CD4-positive, alpha-beta T cell (primary cell): ENCODE results near the gene YEATS2. TPM values are rescaled to one million over a fixed set of nuclear protein-coding genes. Genes with fewer than 3 reads are reported as not detected.

ENCODE experiments used
- ATAC-seq: fragments of 200-7000 bp; cut with Tn5 transposase; one replicate; pipeline ENCODE4 v1.10.0; 2022; ENCODE audit warnings: mild to moderate bottlenecking; ENCODE audit not compliant: poor library complexity
- CTCF ChIA-PET: fragments of 350-600 bp; sonication (Branson Sonifier 250); formaldehyde crosslinking; loops from one replicate; lab custom pipeline; 2021; ENCODE audit warnings: antibody characterized with exemption, inconsistent platforms; lab: Charles Lee
- POLR2A ChIA-PET: fragments of 350-600 bp; sonication (Branson Sonifier 250); formaldehyde crosslinking; loops from one replicate; lab custom pipeline; 2021; ENCODE audit warnings: antibody characterized with exemption, inconsistent platforms; lab: Charles Lee
- DNase-seq, 14 experiments: peaks; one replicate each; pipeline ENCODE4 v3.0.0-alpha.2; 2013 to 2020; ENCODE audit warnings: mixed read lengths in 2 of 14
- H3K27ac ChIP-seq, 2 donors: one replicate each; pipeline versions ENCODE4 v1.5.1 to v1.7.0; 2013; ENCODE audit warnings: low read length in 2 of 2, low read depth in 1 of 2, mild to moderate bottlenecking in 1 of 2
- H3K27me3 ChIP-seq, 2 experiments: 1 replicate in 1 of 2; 2 replicates in 1 of 2; pipeline versions ENCODE4 v1.6.1 to v1.7.0; 2013; ENCODE audit warnings: low read length in 2 of 2, control low read depth in 1 of 2, mild to moderate bottlenecking in 1 of 2, moderate library complexity in 1 of 2; ENCODE audit not compliant: insufficient read depth in 2 of 2, control insufficient read depth in 1 of 2
- H3K36me3 ChIP-seq: one replicate; pipeline ENCODE4 v1.6.1; 2013; ENCODE audit warnings: low read length, control low read depth; ENCODE audit not compliant: insufficient read depth
- H3K4me1 ChIP-seq: one replicate; pipeline ENCODE4 v1.6.1; 2013; ENCODE audit warnings: low read length, control low read depth; ENCODE audit not compliant: insufficient read depth
- H3K4me3 ChIP-seq: one replicate; pipeline ENCODE4 v1.5.1; 2013; ENCODE audit warnings: mild to moderate bottlenecking, low read length, moderate library complexity
- H3K9me3 ChIP-seq, 2 experiments: 1 replicate in 1 of 2; 2 replicates in 1 of 2; pipeline versions ENCODE4 v1.6.1 to v1.7.0; 2013; ENCODE audit warnings: low read length in 2 of 2, mild to moderate bottlenecking in 2 of 2, control low read depth in 1 of 2, moderate library complexity in 1 of 2; ENCODE audit not compliant: control insufficient read depth in 1 of 2, insufficient read depth in 1 of 2
- H3K27ac Mint-ChIP-seq: one replicate; pipeline ENCODE4 v1.8.0; 2020; ENCODE audit warnings: mixed read lengths
- H3K27me3 Mint-ChIP-seq: one replicate; pipeline ENCODE4 v1.8.0; 2021; ENCODE audit warnings: mixed read lengths
- H3K36me3 Mint-ChIP-seq: one replicate; pipeline ENCODE4 v1.8.0; 2021; ENCODE audit warnings: low read depth, mixed read lengths
- H3K4me1 Mint-ChIP-seq: one replicate; pipeline ENCODE4 v1.8.0; 2021; ENCODE audit warnings: low read depth, mixed read lengths
- H3K4me3 Mint-ChIP-seq: one replicate; pipeline ENCODE4 v1.8.0; 2020; ENCODE audit warnings: mild to moderate bottlenecking, mixed read lengths
- H3K9me3 Mint-ChIP-seq: one replicate; pipeline ENCODE4 v1.8.0; 2020; ENCODE audit warnings: mixed read lengths
- CTCF ChIP-seq: fragments of 200-600 bp; IDR thresholded peaks from one replicate; pipeline ENCODE4 v1.8.0; 2022; ENCODE audit warnings: antibody characterized with exemption, mild to moderate bottlenecking
- intact Hi-C, 2 experiments: fragments of 100-400 bp; cut with DNase I in 1 of 2; cut with micrococcal nuclease in 1 of 2; formaldehyde crosslinking; loops; one replicate each; pipeline versions ENCODE4 v1.15.1 to v1.9.0; 2023 to 2025; cut with DNase I, micrococcal nuclease
- total RNA-seq, 174 experiments: library from RNA in 2 of 174; stranded (reverse) in 2 of 174; gene quantifications; one replicate each; pipeline ENCODE4 v1.2.3 and lab custom pipeline; 2021 to 2026

Gene YEATS2
- total RNA-seq, 2 experiments from 2014 or later = 14.6 to 15.9 TPM

GRCh38 chr3:183827809-183828537 lies 130.4 kb downstream of the YEATS2 start:
- Mint-ChIP-seq H3K27ac (no peak overlapping the region), H3K4me1 (peaks cover 20% of the 10 kb centered on the region), H3K36me3 (peaks cover 46% of the 10 kb centered on the region), H3K27me3 (no peaks in the 10 kb centered on the region), H3K4me3 (no peak overlapping the region), H3K9me3 (no peaks in the 10 kb centered on the region)
- CTCF ChIA-PET = no interaction called here
- POLR2A ChIA-PET = no interaction called here
- no peak overlapping the region for H3K4me3 ChIP-seq
- ATAC-seq (no peak), DNase-seq (no peak)
- intact Hi-C loops = no loop called here
- peaks cover 0 to 2% of the 10 kb centered on the region in 2 experiments for H3K27me3 ChIP-seq
- peak overlapping the region in 1 of 2 donors; percentile 7 for H3K27ac ChIP-seq
- peaks cover 17% of the 10 kb centered on the region for H3K36me3 ChIP-seq
- peaks cover 12% of the 10 kb centered on the region for H3K4me1 ChIP-seq
- no peaks in the 10 kb centered on the region for H3K9me3 ChIP-seq
- no peak for TF ChIP-seq CTCF

GRCh38 chr3:183828538-183828870 lies 130.9 kb downstream of the YEATS2 start:
- H3K27ac Mint-ChIP-seq = no peak overlapping the region
- H3K9me3 Mint-ChIP-seq = no peaks in the 10 kb centered on the region
- peaks cover 52% of the 10 kb centered on the region for H3K36me3 Mint-ChIP-seq
- peaks cover 20% of the 10 kb centered on the region for H3K4me1 Mint-ChIP-seq
- ChIA-PET POLR2A (no interaction called here), CTCF (interaction anchor here (0.6 kb wide), 1 partner anchor 33 kb away, joined by 4 read pairs; no protein-coding TSS in a partner anchor)
- intact Hi-C loops = no loop called here
- no peak for TF ChIP-seq CTCF
- peaks cover 12% of the 10 kb centered on the region for H3K4me1 ChIP-seq
- no peak overlapping the region for H3K27ac ChIP-seq
- DNase-seq = no peak
- H3K4me3 Mint-ChIP-seq = peak overlapping the region; percentile 36
- no peak overlapping the region for H3K4me3 ChIP-seq
- no peak for ATAC-seq
- peaks cover 23% of the 10 kb centered on the region for H3K36me3 ChIP-seq
- no peaks in the 10 kb centered on the region for H3K9me3 ChIP-seq
- H3K27me3 Mint-ChIP-seq = no peaks in the 10 kb centered on the region
- peaks cover 0 to 2% of the 10 kb centered on the region in 2 experiments for H3K27me3 ChIP-seq

DNA sequence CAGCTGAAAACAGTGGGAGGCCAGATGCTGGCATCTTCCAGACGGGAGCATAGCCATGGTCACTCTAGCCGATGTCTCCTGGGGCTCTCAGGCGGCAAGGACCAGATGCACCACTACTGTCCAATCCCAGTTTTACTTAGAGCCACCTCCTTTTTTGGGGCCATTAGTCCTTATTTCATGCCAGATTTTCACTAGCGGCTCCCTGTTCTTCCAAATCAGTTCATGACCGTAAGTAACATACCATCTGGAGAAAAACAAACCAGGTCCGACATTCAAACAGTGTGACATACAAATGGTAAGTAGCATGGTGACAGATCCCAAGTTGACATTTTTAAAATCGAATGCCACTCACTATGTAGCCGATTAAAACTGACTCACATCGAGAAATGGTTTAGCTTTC lies 131.9 kb downstream of the YEATS2 start:
- no peak overlapping the region for H3K27ac Mint-ChIP-seq
- no peak overlapping the region for H3K4me3 Mint-ChIP-seq
- no peaks in the 10 kb centered on the region for H3K9me3 Mint-ChIP-seq
- DNase-seq = no peak
- no peak for ATAC-seq
- peaks cover 13% of the 10 kb centered on the region for H3K4me1 Mint-ChIP-seq
- H3K27me3 Mint-ChIP-seq = no peaks in the 10 kb centered on the region
- ChIA-PET CTCF (no interaction called here), POLR2A (no interaction called here)
- intact Hi-C loops = no loop called here
- Histone ChIP-seq H3K27ac (no peak overlapping the region), H3K9me3 (no peaks in the 10 kb centered on the region), H3K4me1 (peaks cover 9% of the 10 kb centered on the region), H3K4me3 (no peak overlapping the region), H3K27me3 (peaks cover 0 to 2% of the 10 kb centered on the region in 2 experiments), H3K36me3 (peaks cover 32% of the 10 kb centered on the region)
- H3K36me3 Mint-ChIP-seq = peaks cover 61% of the 10 kb centered on the region
- TF ChIP-seq CTCF = no peak
